ENCODE results near the gene SHISAL1. TPM values are rescaled to one million over a fixed set of nuclear protein-coding genes. Genes with fewer than 3 reads are reported as not detected.

SHISAL1 gene
- total RNA-seq, 1 experiment from 2014 or later = 1.1 TPM

DNA sequence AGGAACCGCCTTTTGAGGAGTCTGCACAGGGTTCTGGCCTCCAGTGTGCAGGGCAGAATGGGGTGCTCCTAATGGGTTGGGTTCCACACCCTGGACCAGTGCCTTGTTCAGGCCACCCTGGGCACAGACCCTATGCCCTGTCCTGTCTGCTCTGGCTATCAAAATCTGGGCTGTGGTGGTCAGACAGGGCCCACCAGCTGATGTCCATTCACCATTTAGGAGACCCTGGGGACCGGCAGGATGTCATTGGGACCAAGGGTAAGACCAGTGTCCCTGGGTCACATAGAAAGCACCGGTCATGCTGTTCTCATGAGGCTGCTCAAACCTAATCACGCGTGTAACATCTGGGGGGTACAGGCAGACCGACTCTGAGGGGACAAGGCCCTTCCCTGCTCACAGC, 94.7 kb downstream of the SHISAL1 start:
- Histone ChIP-seq H3K9me2 (replicated peaks; ENCODE audit: low read length) (no peaks in the 10 kb centered on the region), H3K9me3 (ENCODE audit: low read length) (no peaks in the 10 kb centered on the region), H3K27me3 (ENCODE audit: low read length) (no peaks in the 10 kb centered on the region), H3F3A (ENCODE audit: low read length, unreplicated experiment) (no peaks in the 10 kb centered on the region), H3K36me3 (ENCODE audit: low read depth, low read length) (no peaks in the 10 kb centered on the region), H3K4me1 (ENCODE audit: insufficient read depth, low read length) (no peaks in the 10 kb centered on the region), H4K20me1 (ENCODE audit: low read length) (no peaks in the 10 kb centered on the region), H2AFZ (ENCODE audit: low read length) (no peak overlapping the region), H3K27ac (ENCODE audit: low read length) (no peak overlapping the region), H3K4me3 (ENCODE audit: low read length) (no peak overlapping the region), H3K79me2 (ENCODE audit: low read length) (no peaks in the 10 kb centered on the region), H3K9ac (ENCODE audit: low read length) (no peak overlapping the region), H3K4me2 (ENCODE audit: low read length) (no peak overlapping the region)
- intact Hi-C loops (cut with micrococcal nuclease) = no loop called here
- no TSS peak for BruUV-seq (replicated peaks)
- CTCF ChIA-PET = no interaction called here
- DNase-seq = no peak
- POLR2A ChIA-PET (ENCODE audit: unreplicated experiment) = no interaction called here
- TF ChIP-seq, protein P1, sequence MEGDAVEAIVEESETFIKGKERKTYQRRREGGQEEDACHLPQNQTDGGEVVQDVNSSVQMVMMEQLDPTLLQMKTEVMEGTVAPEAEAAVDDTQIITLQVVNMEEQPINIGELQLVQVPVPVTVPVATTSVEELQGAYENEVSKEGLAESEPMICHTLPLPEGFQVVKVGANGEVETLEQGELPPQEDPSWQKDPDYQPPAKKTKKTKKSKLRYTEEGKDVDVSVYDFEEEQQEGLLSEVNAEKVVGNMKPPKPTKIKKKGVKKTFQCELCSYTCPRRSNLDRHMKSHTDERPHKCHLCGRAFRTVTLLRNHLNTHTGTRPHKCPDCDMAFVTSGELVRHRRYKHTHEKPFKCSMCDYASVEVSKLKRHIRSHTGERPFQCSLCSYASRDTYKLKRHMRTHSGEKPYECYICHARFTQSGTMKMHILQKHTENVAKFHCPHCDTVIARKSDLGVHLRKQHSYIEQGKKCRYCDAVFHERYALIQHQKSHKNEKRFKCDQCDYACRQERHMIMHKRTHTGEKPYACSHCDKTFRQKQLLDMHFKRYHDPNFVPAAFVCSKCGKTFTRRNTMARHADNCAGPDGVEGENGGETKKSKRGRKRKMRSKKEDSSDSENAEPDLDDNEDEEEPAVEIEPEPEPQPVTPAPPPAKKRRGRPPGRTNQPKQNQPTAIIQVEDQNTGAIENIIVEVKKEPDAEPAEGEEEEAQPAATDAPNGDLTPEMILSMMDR (conservative IDR thresholded peaks at IDR 0.05; ENCODE audit: low read depth, low read length) = no peak
- TF ChIP-seq EZH2 (IDR thresholded peaks at IDR 0.05; ENCODE audit: low read length, unreplicated experiment) = no peak
- no peak for TF ChIP-seq EZH2phosphoT487 (IDR thresholded peaks at IDR 0.05; ENCODE audit: borderline replicate concordance, low read length)
- no peak for ATAC-seq

DNA sequence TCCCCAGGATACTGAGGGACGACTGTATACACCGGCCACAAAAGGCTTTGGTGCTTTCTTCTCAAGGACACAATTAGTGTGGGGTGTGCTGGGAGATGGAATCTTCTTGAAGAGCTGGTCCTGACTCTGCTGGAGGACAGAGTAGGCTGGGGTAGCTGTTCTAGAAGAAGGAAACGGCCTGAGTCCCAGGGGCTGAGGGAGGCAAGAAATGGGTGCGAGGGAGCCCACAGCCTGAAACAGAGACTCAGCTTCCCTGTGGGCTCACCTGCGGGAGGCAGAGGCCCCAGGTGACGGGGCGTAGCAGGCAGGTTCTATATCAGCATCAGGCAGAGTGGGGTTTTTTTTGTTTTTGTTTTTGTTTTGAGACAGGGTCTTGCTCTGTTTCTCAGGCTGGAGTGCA, 95.4 kb downstream of the SHISAL1 start:
- Histone ChIP-seq H3K9ac (ENCODE audit: low read length) (no peak overlapping the region), H3F3A (ENCODE audit: low read length, unreplicated experiment) (no peaks in the 10 kb centered on the region), H3K9me2 (replicated peaks; ENCODE audit: low read length) (no peaks in the 10 kb centered on the region), H3K36me3 (ENCODE audit: low read depth, low read length) (no peaks in the 10 kb centered on the region), H3K4me1 (ENCODE audit: insufficient read depth, low read length) (no peaks in the 10 kb centered on the region), H3K27ac (ENCODE audit: low read length) (no peak overlapping the region), H3K79me2 (ENCODE audit: low read length) (no peaks in the 10 kb centered on the region), H2AFZ (ENCODE audit: low read length) (no peak overlapping the region), H3K4me3 (ENCODE audit: low read length) (no peak overlapping the region), H3K27me3 (ENCODE audit: low read length) (no peaks in the 10 kb centered on the region), H4K20me1 (ENCODE audit: low read length) (no peaks in the 10 kb centered on the region), H3K4me2 (ENCODE audit: low read length) (no peak overlapping the region), H3K9me3 (ENCODE audit: low read length) (no peaks in the 10 kb centered on the region)
- intact Hi-C loops (cut with micrococcal nuclease) = no loop called here
- ChIA-PET POLR2A (ENCODE audit: unreplicated experiment) (no interaction called here), CTCF (no interaction called here)
- no TSS peak for BruUV-seq (replicated peaks)
- DNase-seq = no peak
- TF ChIP-seq EZH2phosphoT487 (IDR thresholded peaks at IDR 0.05; ENCODE audit: borderline replicate concordance, low read length) (no peak), EZH2 (IDR thresholded peaks at IDR 0.05; ENCODE audit: low read length, unreplicated experiment) (no peak)
- TF ChIP-seq, protein P1 (conservative IDR thresholded peaks at IDR 0.05; ENCODE audit: low read depth, low read length) = no peak
- ATAC-seq = no peak

DNA sequence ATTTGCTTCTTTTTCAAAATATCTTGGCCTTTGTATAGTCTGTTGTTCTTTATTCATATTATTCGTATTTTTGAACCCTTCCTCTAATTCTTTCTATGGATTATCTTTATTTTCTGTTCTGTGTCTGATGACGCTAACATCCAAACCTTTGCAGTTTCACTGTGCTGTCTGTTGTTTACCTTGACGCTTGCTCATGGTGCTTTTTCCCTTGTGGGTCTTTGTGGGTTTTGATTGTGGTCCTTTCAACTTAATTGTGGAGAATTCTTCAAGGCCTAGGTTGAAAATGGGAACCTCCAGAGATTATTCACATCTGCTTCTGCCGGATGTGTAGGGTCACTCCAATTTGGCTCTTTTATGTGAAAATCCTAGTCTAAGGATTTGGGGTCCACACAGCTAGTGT, 97.5 kb downstream of the SHISAL1 start:
- no peak overlapping the region for H3K9ac ChIP-seq (ENCODE audit: low read length)
- H3K79me2 ChIP-seq (ENCODE audit: low read length) = no peaks in the 10 kb centered on the region
- BruUV-seq (replicated peaks) = no TSS peak
- H3F3A ChIP-seq (ENCODE audit: low read length, unreplicated experiment) = no peaks in the 10 kb centered on the region
- no peaks in the 10 kb centered on the region for H3K36me3 ChIP-seq (ENCODE audit: low read depth, low read length)
- no peak for TF ChIP-seq EZH2 (IDR thresholded peaks at IDR 0.05; ENCODE audit: low read length, unreplicated experiment)
- no peak for TF ChIP-seq EZH2phosphoT487 (IDR thresholded peaks at IDR 0.05; ENCODE audit: borderline replicate concordance, low read length)
- TF ChIP-seq, protein P1 (conservative IDR thresholded peaks at IDR 0.05; ENCODE audit: low read depth, low read length) = no peak
- CTCF ChIA-PET = no interaction called here
- 0 out of 2 replicates have a peak, but pooled peaks cover 1% of the 10 kb centered on the region for H3K27me3 ChIP-seq (ENCODE audit: low read length)
- ATAC-seq (no peak), DNase-seq (no peak)
- H3K27ac ChIP-seq (ENCODE audit: low read length) = no peak overlapping the region
- no peaks in the 10 kb centered on the region for H3K9me2 ChIP-seq (replicated peaks; ENCODE audit: low read length)
- H2AFZ ChIP-seq (ENCODE audit: low read length) = no peak overlapping the region
- H4K20me1 ChIP-seq (ENCODE audit: low read length) = no peaks in the 10 kb centered on the region
- no peaks in the 10 kb centered on the region for H3K4me1 ChIP-seq (ENCODE audit: insufficient read depth, low read length)
- H3K9me3 ChIP-seq (ENCODE audit: low read length) = no peaks in the 10 kb centered on the region
- POLR2A ChIA-PET (ENCODE audit: unreplicated experiment) = no interaction called here
- intact Hi-C loops (cut with micrococcal nuclease) = no loop called here
- H3K4me2 ChIP-seq (ENCODE audit: low read length) = no peak overlapping the region
- no peak overlapping the region for H3K4me3 ChIP-seq (ENCODE audit: low read length)

Measured in PC-3 (cell line).